MM.1S (cell line): Measurements from ENCODE around the gene TSPAN17.

ENCODE experiments used
- DNase-seq: peaks from one replicate; pipeline ENCODE4 v3.0.0-alpha.2; 2015
- H2AFZ ChIP-seq: fragments of 300-600 bp; sonication (generic); 2 replicates; pipeline ENCODE4 v1.6.0; 2016; ENCODE audit warnings: antibody characterized with exemption, low read length
- H3F3A ChIP-seq: fragments of 300-600 bp; sonication (generic); 2 replicates; pipeline ENCODE4 v1.6.1; 2016; ENCODE audit warnings: mild to moderate bottlenecking, antibody characterized with exemption, low read length, moderate library complexity, mixed read lengths; ENCODE audit not compliant: insufficient read depth
- H3K27ac ChIP-seq: fragments of 300-600 bp; sonication (generic); 2 replicates; pipeline ENCODE4 v1.5.1; 2016; ENCODE audit warnings: mild to moderate bottlenecking, low read length
- H3K27me3 ChIP-seq: fragments of 300-600 bp; sonication (generic); replicated peaks from 2 replicates; pipeline ENCODE4 v1.6.0; 2016; ENCODE audit warnings: low read length; ENCODE audit not compliant: insufficient read depth
- H3K36me3 ChIP-seq: fragments of 300-600 bp; sonication (generic); replicated peaks from 2 replicates; pipeline ENCODE4 v1.6.1; 2016; ENCODE audit warnings: mild to moderate bottlenecking, low read length, mixed read lengths; ENCODE audit not compliant: insufficient read depth
- H3K4me1 ChIP-seq: fragments of 300-600 bp; sonication (generic); 2 replicates; pipeline ENCODE4 v1.6.1; 2016; ENCODE audit warnings: low read length, mixed read lengths
- H3K4me2 ChIP-seq: fragments of 300-600 bp; sonication (generic); 2 replicates; pipeline ENCODE4 v1.6.0; 2016; ENCODE audit warnings: low read depth, low read length
- H3K4me3 ChIP-seq: fragments of 300-600 bp; sonication (generic); 2 replicates; pipeline ENCODE4 v1.5.1; 2016; ENCODE audit warnings: low read length, mixed read lengths
- H3K79me2 ChIP-seq: fragments of 300-600 bp; sonication (generic); 2 replicates; pipeline ENCODE4 v1.6.1; 2016; ENCODE audit warnings: mixed run types, low read length, mixed read lengths
- H3K9ac ChIP-seq: fragments of 300-600 bp; sonication (generic); 2 replicates; pipeline ENCODE4 v1.6.1; 2016; ENCODE audit warnings: low read length, mixed read lengths
- H3K9me2 ChIP-seq: fragments of 300-600 bp; sonication (generic); replicated peaks from 2 replicates; pipeline ENCODE4 v1.6.1; 2016; ENCODE audit warnings: mild to moderate bottlenecking, low read length, mixed read lengths; ENCODE audit not compliant: insufficient read depth
- H3K9me3 ChIP-seq: fragments of 300-600 bp; sonication (generic); replicated peaks from 2 replicates; pipeline ENCODE4 v1.6.1; 2016; ENCODE audit warnings: mild to moderate bottlenecking, low read length, mixed read lengths; ENCODE audit not compliant: insufficient read depth
- H4K20me1 ChIP-seq: fragments of 300-600 bp; sonication (generic); 2 replicates; pipeline ENCODE4 v1.6.1; 2016; ENCODE audit warnings: mild to moderate bottlenecking, low read length, moderate library complexity, mixed read lengths; ENCODE audit not compliant: insufficient read depth
- EZH2 ChIP-seq: fragments of 300-600 bp; sonication (generic); optimal IDR thresholded peaks from 2 replicates; pipeline ENCODE3; 2017; ENCODE audit warnings: low read depth, mild to moderate bottlenecking, antibody characterized with exemption, low read length, mixed read lengths
- EZH2phosphoT487 ChIP-seq: fragments of 300-600 bp; sonication (generic); IDR thresholded peaks from 2 replicates; pipeline ENCODE4 v1.6.1; 2018; ENCODE audit warnings: antibody characterized with exemption, low read length
- TF ChIP-seq, protein P1 (sequence below): fragments of 300-600 bp; sonication (generic); IDR thresholded peaks from 2 replicates; pipeline ENCODE4 v1.5.1; 2016; ENCODE audit warnings: antibody characterized with exemption, low read length, mixed read lengths

Gene TSPAN17

GRCh38 chr5:176692326-176692725, 45.0 kb downstream of the TSPAN17 start:
- Histone ChIP-seq H3K4me2 (no peak overlapping the region), H3K9ac (no peak overlapping the region), H3K27me3 (peaks cover 90% of the 10 kb centered on the region), H3K9me3 (no peaks in the 10 kb centered on the region), H4K20me1 (no peaks in the 10 kb centered on the region), H3K27ac (no peak overlapping the region), H3K4me3 (no peak overlapping the region), H3F3A (no peaks in the 10 kb centered on the region), H3K36me3 (no peaks in the 10 kb centered on the region), H3K4me1 (no peaks in the 10 kb centered on the region), H3K9me2 (no peaks in the 10 kb centered on the region), H2AFZ (no peak overlapping the region), H3K79me2 (no peaks in the 10 kb centered on the region)
- no peak for DNase-seq
- TF ChIP-seq, protein P1, sequence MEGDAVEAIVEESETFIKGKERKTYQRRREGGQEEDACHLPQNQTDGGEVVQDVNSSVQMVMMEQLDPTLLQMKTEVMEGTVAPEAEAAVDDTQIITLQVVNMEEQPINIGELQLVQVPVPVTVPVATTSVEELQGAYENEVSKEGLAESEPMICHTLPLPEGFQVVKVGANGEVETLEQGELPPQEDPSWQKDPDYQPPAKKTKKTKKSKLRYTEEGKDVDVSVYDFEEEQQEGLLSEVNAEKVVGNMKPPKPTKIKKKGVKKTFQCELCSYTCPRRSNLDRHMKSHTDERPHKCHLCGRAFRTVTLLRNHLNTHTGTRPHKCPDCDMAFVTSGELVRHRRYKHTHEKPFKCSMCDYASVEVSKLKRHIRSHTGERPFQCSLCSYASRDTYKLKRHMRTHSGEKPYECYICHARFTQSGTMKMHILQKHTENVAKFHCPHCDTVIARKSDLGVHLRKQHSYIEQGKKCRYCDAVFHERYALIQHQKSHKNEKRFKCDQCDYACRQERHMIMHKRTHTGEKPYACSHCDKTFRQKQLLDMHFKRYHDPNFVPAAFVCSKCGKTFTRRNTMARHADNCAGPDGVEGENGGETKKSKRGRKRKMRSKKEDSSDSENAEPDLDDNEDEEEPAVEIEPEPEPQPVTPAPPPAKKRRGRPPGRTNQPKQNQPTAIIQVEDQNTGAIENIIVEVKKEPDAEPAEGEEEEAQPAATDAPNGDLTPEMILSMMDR: no peak
- TF ChIP-seq EZH2: peak; percentile 29
- no peak for TF ChIP-seq EZH2phosphoT487

- Histone ChIP-seq H3K4me2 (no peak overlapping the region), H3K9me3 (no peaks in the 10 kb centered on the region)
Observed at GRCh38 chr5:176692839-176693476, 45.7 kb downstream of the TSPAN17 start.

DNA sequence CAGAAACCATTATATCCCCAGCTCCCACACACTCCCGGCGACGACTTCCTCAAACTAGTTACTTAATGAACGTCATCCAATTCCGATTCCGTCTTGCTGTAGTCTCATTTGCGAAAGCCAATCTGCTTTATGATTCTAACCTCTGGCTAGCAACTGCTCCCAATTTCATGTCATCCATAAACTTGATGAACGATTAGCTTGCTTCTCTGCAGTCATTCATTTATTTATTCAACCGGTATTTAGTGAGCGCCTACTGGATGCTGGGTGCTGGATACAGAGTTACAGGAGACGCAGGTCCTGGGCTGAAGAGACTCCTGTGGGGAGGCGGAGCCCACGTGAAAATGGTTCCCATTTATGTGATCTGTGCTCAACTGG, 46.2 kb downstream of the TSPAN17 start:
- H3F3A ChIP-seq: no peaks in the 10 kb centered on the region
- H3K27me3 ChIP-seq: peaks cover 91% of the 10 kb centered on the region
- no peak overlapping the region for H2AFZ ChIP-seq
- DNase-seq: no peak
- no peak overlapping the region for H3K27ac ChIP-seq
- no peak overlapping the region for H3K4me3 ChIP-seq
- H3K36me3 ChIP-seq: no peaks in the 10 kb centered on the region
- H3K79me2 ChIP-seq: no peaks in the 10 kb centered on the region
- no peaks in the 10 kb centered on the region for H3K9me2 ChIP-seq
- no peaks in the 10 kb centered on the region for H4K20me1 ChIP-seq
- TF ChIP-seq EZH2phosphoT487 (no peak), EZH2 (no peak)
- TF ChIP-seq, protein P1: no peak
- H3K4me1 ChIP-seq: no peaks in the 10 kb centered on the region
- no peaks in the 10 kb centered on the region for H3K9me3 ChIP-seq
- no peak overlapping the region for H3K4me2 ChIP-seq
- no peak overlapping the region for H3K9ac ChIP-seq

More at GRCh38 chr5:176692839-176693476, 45.7 kb downstream of the TSPAN17 start:
- H3K9me2 ChIP-seq: no peaks in the 10 kb centered on the region
- H3K4me3 ChIP-seq: no peak overlapping the region
- no peaks in the 10 kb centered on the region for H3F3A ChIP-seq
- H3K4me1 ChIP-seq: no peaks in the 10 kb centered on the region
- peaks cover 90% of the 10 kb centered on the region for H3K27me3 ChIP-seq
- DNase-seq: no peak
- H4K20me1 ChIP-seq: no peaks in the 10 kb centered on the region
- no peaks in the 10 kb centered on the region for H3K36me3 ChIP-seq
- H2AFZ ChIP-seq: no peak overlapping the region
- peak; percentile 9 for TF ChIP-seq EZH2
- TF ChIP-seq EZH2phosphoT487: no peak
- H3K79me2 ChIP-seq: no peaks in the 10 kb centered on the region
- H3K27ac ChIP-seq: no peak overlapping the region
- H3K9ac ChIP-seq: no peak overlapping the region

DNA sequence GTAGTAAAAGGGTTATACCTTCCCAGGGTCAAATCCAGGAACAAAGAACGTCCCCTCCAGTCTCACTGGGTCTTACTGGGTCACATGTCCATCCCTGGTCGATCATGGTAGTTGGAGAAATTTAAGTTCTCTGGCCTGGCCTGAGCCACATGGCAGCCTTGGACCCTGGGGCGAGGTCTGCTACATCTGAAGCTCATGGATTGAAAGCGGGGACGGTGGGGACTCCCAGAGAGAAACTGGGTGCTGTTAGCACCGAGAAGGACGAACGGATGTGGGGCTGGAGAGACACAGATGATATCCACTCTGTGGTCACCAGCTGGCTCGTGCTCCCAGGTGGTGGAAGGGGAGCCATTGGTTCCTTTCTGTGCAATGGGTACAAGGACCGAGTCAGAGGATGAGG, 46.9 kb downstream of the TSPAN17 start:
- Histone ChIP-seq H3K9ac (no peak overlapping the region), H3K27ac (no peak overlapping the region), H4K20me1 (no peaks in the 10 kb centered on the region), H3K27me3 (peaks cover 95% of the 10 kb centered on the region), H3K4me2 (no peak overlapping the region), H3K4me1 (no peaks in the 10 kb centered on the region), H3K4me3 (no peak overlapping the region), H3K36me3 (no peaks in the 10 kb centered on the region), H3K9me3 (no peaks in the 10 kb centered on the region), H3K79me2 (no peaks in the 10 kb centered on the region), H3F3A (no peaks in the 10 kb centered on the region), H3K9me2 (no peaks in the 10 kb centered on the region), H2AFZ (no peak overlapping the region)
- no peak for DNase-seq
- TF ChIP-seq EZH2phosphoT487 (no peak), EZH2 (no peak)
- TF ChIP-seq, protein P1: no peak
